Activated T-helper 1 cell treated with anti-CD3 and anti-CD28 coated beads, Interleukin-2, amount 50 U/mL, for 16 hours (primary cell): ENCODE data around the gene PTH1R.

Source experiments
- DNase-seq, 2 donors: peaks; one replicate each; pipeline ENCODE4 v3.0.0-alpha.2; 2020; ENCODE audit warnings: low read depth in 1 of 2, low spot score in 1 of 2

PTH1R gene

DNA sequence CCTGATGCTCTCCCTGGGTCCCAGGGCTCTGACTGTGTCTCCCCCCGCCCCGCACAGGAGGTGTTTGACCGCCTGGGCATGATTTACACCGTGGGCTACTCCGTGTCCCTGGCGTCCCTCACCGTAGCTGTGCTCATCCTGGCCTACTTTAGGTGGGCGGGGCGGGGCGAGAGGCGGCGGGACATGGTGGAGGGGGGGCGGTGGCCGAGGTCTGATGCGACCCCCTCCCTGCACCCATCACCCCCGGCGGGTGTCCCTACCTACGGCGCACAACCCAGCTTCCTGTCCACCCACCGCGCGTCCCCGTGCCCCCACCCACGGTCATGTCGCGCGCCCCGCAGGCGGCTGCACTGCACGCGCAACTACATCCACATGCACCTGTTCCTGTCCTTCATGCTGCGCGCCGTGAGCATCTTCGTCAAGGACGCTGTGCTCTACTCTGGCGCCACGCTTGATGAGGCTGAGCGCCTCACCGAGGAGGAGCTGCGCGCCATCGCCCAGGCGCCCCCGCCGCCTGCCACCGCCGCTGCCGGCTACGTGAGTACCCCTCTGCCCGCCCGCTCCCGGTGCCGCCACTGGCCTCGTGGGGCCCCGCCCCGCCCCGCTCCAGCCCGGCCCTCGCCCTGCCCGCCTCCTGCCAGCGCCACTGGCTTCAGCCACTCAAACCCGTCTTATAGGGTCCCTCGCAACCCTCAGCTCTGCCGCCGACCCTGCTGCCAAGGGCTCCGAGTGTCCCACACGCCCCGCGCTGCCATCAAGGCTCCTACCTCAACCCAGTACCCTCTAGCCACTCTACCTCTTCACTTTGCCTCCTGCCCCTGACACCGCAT is 21.0 kb downstream of the PTH1R start:
- DNase-seq: no peak

DNA sequence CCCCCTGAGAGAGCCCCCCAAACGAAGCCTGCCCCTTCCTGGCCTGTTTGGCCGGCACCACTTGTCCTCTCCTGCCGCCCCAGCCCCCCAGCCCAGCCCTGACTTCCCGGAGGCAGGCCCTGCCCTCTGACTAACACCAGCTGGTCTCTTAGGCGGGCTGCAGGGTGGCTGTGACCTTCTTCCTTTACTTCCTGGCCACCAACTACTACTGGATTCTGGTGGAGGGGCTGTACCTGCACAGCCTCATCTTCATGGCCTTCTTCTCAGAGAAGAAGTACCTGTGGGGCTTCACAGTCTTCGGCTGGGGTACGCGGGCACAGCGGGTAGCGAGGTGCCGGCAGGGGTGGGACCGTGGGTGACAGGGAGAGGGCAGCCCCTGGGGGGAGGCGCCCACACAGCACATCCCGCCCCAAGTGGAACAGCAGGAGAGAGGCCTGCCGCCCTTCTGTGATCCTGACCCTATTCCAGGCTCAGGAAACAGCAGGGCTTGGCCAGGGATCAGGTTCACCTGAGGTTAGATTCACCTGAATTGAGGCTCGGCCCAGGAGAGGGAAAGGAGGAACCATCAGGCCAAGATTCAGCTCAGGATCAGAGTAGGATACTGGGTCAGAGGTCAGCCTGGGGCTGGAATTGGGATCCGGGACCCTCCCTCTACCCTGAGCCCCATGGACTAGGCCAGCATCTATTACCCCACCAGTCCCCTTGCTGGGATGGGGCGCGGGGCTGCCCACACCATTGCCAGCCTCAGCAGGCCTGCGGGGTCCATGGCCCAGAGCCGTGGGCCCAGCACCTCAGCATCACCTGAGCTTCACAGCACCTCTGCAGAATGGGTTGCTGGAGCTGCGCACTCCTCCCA is 21.9 kb downstream of the PTH1R start:
- no peak for DNase-seq

DNA sequence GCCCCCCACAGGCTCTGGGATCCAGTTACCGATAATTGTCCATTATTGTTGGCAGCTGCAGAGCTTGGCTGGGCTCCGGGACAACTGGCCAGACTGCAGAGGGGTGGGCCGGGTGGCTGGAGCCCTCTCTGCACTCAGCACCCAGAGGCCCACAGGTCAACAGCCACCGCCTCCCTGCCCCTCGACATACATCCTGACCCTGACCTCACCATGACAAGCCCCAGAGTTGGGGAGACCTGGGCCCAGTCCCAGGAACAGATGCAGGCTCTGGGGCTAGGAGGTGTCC is 22.4 kb downstream of the PTH1R start:
- DNase-seq: no peak

DNA sequence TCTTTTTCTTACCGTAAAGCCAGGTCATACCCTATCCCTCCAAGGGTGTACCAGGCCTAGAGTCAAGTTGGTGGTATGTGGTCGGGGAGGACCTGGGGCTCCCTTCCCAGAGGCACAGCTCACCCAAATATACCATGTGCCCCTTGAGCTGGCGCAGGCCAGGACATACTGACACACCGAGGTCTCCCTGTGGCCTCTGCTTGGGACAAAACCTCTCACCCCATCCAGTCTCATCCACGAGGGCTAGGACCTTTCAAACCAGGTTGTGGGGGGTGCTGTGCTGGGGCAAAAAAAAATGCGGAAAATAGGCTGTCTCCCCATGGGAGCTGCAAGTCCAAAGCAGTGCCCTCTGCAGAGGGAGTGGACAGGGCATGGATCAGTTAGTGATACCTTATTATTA is 22.8 kb downstream of the PTH1R start:
- no peak for DNase-seq

DNA sequence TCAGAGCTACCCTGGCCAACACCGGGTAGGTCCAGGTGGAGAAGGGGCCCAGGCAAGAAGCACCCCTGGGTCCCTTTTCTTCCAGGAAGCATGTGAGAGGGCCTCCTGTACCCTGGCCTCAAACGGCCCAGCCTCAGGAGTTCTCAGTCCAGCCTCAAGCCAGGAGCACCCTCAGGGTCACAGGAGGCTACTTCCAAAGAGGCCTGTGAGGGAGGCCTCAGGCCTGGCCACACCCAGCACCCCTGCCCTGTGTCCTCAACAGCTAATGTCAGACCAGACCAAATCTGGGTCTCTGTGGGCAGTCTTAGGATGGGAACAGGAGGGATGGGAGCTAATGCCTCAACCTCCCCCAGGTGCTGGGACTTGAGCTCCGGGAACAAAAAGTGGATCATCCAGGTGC is 23.5 kb downstream of the PTH1R start:
- no peak for DNase-seq

DNA sequence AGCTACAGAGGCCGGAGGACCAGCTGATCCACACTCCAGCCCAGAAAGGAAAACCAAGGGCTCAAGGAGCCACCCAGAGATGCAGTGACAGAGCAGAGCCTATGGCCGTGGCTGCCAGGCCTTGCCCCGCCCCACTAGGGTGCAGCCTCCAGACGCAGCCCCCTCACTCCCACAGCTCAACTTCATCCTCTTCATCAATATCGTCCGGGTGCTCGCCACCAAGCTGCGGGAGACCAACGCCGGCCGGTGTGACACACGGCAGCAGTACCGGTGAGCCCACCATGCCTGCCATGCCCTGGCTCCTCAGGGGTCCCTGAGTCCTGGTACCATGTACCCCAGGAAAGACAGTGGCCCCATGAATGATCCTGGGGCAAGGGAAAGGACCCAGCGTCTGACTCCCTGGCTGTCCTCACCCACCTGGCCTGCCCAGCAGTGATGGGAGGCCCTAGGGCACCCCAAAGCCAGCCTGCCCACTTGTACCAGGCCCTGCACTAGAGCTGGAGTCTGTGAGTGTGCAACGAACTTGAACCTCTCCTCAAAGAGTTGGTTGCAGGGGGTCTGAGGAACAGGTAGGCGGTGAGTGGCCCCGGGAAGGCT is 24.2 kb downstream of the PTH1R start:
- DNase-seq: no peak

DNA sequence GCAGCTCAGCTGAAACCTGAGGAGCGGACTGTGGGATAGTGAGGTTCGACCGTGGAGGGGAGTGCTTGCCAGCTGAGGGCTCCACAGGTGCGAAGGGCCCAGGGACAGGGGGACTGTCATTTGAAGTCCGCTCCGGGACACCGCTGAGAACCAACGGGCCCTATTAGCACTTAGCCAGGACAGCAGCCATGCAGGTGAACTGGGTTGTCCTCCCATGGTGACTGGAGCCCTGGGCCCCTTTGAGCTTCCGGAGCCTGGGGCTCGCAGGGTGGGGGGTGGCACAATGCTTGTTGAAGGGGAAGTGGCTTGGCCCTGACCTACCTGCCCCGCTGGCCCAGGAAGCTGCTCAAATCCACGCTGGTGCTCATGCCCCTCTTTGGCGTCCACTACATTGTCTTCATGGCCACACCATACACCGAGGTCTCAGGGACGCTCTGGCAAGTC is 24.7 kb downstream of the PTH1R start:
- DNase-seq: no peak

DNA sequence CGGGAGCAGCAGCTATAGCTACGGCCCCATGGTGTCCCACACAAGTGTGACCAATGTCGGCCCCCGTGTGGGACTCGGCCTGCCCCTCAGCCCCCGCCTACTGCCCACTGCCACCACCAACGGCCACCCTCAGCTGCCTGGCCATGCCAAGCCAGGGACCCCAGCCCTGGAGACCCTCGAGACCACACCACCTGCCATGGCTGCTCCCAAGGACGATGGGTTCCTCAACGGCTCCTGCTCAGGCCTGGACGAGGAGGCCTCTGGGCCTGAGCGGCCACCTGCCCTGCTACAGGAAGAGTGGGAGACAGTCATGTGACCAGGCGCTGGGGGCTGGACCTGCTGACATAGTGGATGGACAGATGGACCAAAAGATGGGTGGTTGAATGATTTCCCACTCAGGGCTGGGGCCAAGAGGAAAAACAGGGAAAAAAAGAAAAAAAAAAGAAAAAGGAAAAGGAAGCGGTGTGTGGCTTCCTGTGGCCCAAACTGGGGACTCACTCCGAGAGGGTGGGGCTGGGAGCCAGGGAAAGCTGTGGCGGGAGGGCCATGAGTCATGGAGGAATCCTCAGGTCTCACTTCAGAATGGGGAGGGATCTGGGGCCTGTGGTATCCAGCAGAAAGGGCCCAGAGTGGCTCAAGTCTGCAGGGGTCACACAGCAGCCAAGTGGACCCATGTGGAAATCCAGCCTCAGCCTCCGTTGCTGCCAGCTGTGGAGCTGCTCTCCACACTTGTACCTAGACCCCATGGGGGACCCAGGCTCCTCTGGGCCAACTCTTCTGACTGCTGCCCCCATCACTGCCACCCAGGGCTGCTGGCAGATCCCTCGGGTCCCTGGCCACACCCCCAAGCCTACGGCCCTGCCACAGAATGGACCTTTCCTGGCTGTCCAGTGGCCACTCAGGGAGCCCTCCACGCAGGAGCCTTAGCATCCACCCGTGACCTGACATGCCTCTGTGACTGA is 26.1 kb downstream of the PTH1R start:
- DNase-seq: no peak

DNA sequence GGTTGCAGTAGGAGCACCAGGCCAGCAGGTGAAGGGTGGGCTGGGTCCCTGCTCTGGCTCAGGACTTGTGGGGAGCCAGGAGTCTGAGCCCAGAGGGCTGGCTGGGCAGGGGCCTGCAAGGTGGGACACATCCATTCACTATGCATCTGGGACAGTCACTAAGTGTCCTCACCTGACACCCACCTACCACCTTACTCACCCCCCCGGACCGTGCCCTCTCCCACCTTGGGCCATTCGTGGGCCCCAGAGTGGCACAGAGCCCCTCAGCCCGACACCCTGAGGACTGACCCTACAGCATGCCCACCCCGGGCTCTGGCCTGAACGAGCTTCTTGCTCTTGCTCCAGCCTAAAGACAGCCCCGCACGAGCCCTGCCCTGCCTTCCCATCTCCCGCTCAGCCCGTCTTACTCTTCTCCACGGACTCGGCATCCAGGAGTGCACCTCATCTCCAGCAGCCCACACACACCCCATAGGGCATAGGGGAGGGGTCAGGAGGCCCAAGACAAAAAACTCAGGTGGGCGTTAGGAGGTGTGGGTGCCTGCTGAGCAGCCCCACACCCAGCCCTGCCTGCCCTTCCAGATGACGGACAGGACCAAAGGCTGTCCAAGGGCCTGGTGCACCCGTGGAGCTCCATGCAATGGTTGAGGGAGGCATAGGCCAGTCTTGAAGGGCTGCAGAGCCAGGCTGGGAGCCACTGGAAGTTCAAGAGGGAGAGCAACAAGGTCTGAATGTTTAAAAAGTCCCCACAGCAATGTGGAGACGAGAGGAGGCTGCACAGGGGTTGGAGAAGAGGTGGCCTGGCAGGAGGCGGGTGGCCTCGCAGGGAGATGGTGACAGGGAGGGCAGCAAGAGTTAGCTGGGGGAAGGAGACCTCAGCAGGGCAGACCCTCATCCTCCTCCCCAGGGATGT is 27.0 kb downstream of the PTH1R start:
- no peak for DNase-seq

DNA sequence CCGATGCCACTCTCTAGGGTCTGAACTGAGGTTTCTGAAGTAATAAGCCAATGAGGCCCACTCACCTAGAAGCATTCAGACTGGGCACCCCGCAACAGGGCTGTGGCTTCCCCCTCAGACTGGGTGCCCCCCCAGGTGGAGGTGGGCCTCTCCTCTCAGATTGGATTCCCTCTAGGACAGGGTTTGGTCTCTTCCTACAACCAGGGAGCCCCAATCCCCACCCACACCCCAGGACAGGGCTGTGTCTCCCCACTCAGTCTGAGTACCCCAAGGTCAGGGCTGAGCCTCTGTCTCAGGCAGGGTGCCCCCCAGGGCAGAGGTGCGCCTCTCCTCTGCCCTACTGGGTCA is 27.7 kb downstream of the PTH1R start:
- no peak for DNase-seq

DNA sequence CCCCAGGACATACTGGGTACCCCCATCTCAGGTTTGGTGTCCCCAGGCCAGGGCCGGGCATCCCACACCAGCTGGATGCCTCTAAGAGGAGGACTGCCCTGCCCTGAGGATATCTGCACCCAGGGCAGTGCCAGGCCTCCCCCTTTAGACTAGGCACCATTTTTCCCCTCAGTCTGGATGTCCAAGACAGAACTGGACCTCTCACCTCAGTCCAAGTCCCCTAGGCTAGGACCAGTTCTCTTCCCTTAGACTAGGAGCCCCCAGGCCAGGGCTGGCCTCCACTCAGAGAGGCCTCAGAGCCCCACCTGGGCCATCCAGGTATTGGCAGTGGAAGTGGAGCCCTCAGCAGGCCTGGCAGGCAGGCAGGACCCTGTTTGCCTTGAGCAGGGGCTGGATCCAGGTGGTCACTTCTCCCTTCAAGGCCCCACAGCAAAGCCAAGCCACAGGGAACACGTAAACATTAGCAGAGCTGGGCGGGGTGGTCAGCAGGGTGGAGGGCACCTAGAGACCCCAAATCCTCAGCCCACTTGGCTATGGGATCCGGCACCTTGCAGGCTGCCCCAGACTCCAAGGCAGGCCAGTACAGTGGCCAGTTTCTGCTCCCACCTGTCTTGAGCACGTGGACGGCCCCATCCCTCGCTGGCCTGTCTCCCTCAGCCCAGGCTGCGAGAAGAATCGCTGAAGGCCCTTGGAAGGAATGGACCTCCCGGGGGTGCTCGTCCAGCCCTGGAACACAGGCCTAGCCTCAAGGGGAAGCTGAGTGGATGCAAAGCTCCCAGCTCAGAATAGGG is 28.3 kb downstream of the PTH1R start:
- DNase-seq: no peak

DNA sequence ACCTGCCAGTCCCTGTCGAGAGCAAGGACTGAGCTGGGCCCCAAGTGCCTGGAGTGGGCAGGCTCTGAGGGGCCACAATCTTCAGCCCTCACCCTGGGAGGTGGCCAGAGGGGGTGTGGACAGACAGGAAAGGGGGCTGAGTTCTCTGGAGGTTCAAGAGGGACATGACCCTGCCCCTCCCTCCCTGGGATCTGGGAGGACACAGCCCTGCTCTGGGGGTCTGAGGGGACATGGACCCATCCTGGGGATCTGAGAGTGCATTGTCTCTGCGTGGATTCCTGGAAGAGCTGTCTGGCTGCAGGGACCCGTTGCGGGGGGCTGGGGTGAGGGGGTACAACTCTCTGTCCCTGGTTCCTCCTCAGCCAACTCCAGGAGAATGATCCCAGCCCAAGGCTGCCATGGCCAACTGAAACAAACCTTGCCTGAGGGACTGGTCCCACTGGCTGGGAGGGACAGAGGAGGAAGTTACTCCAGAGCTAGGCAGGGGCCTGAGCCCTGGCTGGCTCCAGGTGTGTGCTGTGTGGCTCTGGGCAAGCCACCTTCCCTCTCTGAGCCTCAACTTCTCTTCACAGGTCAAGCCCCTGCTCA is 29.0 kb downstream of the PTH1R start:
- no peak for DNase-seq

DNA sequence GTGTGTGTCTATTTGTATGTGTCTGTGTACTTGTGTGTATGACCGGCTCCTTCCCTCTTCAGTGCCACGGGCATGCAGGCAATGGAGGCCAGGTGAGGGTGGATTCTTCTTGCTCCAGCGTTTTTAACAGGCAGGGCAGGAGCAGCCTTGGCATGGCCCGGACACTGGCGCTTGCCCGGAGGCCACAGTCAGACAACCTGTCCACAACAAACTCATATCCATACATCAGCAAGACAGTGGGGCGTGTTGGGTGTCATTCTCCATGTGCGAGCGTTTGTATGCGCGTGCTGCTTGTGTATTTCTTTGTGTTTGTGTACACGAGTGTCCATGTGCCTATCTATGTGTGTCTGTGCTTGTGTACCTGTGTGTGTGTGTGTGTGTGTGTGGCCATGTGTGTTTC is 29.8 kb downstream of the PTH1R start:
- no peak for DNase-seq

DNA sequence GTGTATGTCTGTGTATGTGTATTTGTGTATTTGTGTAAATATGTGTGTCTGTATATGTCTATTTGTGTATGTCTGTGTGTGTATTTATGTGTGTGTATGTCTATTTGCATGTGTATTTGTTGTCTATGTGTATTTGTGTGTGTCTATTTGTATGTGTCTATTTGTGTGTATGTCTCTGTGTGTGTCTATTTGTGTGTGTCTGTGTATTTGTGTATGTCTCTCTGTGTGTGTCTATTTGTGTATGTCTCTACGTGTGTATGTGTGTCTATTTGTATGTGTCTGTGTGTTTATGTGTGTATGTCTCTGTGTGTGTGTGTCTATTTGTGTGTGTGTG is 30.4 kb downstream of the PTH1R start:
- no peak for DNase-seq

DNA sequence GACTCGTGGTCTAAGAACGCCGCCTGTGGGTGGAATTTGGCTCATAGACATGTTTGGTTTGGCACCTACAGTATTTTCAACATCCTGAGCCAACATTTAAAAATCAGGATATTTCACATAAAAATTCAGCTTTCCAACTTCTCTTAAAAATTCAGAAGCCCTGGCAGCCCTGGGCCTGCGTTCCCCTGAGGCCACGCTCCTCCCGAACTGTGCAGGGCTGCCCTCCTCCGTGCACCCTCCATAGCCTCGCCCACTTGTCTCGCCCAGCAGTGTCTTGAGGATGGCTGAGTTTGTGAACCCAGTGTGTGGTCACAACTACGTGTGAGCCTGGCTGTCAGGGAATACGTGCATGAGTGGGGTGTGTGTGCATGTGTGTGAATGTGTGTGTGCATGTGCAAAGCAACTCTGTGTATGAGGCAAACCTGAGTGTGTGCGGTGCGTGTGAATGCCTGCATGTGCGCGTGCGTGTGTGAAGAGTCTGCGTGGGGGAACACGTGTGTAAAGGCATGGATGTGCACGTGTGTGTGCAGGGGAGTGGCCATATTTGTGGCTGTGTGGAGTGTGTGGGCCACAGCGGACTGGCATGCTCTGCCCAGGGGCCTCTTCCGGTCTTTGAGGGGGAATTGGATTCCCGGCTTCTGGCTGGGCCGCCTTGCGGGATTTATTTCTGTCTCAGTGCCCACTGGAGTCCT is 30.9 kb downstream of the PTH1R start:
- DNase-seq: no peak

DNA sequence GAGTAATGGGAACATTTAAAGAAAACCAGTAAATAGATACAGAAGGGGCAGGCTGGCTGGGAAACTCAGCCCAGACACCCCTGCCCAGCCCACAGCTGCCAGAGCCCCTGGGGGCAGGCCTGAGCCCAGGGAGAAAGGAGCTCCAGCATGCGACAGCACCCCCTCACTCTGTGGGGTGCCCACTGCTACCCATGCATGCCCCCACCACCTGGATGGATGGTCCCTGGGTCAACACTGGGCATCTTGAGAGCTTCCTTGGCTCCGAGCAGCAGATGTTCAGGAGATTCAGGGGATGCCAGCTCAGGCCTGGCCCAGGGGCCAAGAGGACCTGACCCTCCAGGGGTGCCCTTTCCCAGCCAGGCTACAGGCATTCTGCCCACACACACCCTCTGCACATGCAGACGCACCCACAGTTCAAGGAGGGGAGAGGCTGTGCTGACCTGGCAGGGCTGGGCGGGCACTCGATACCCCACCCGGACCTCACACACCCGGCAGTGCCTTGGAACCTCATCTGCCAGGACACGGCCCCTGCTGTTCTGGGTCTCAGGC is 31.5 kb downstream of the PTH1R start:
- no peak for DNase-seq

DNA sequence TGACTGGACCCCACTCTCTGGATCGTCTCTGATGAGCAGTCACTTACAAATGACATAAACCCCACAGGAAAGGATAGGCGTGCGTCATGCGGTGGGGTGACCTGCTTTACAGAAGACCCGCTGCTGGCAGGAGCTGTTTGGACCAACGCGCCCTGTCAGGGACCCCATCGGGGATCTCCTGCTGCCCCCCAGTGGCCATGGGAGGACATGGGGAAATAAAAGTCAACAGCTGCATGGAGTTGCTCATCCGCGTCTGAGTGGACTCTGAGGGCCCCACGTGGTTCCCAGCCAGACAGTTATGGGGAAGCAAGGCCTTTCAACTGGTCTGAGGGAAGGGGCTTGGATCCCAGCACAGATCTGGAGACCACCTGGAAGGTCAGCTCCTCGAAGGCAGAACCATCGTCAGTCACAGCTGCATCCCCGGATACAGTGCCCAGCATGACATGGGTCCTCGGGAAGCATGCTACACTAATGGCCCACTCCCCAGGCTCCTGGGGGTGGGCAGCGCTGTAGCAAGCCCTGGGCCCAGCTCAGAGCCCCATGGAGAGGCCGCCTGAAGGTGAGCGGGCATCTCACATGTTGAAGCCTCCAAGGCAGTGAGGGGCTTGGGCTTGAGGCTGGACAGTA is 32.1 kb downstream of the PTH1R start:
- DNase-seq: peak; percentile 55 to 60
